IMR-90 (cell line): ENCODE measurements around the gene HSPB9. TPM values are rescaled to one million over a fixed set of nuclear protein-coding genes. Genes with fewer than 3 reads are reported as not detected.

Source experiments
- ATAC-seq: fragments of 200-7000 bp; cut with Tn5 transposase; 2 replicates; pipeline ENCODE4 v1.9.1; 2020; ENCODE audit warnings: low read depth, mild to moderate bottlenecking, moderate library complexity
- BruUV-seq: library from RNA; stranded (reverse); fragments of 400-500 nt; replicated peaks from 2 replicates; lab custom pipeline; 2021; lab: Mats Ljungman, UMichigan
- CTCF ChIA-PET: fragments of 300-600 bp; formaldehyde crosslinking; extraction: SDS; loops from one replicate; lab custom pipeline; 2021; ENCODE audit warnings: antibody characterized with exemption; lab: Yijun Ruan, JAX
- POLR2A ChIA-PET: fragments of 300-600 bp; sonication (Branson Sonifier 250); formaldehyde crosslinking; loops from one replicate; lab custom pipeline; 2022; ENCODE audit warnings: antibody characterized with exemption; ENCODE audit not compliant: unreplicated experiment; lab: Charles Lee
- DNase-seq: peaks from one replicate; pipeline ENCODE4 v3.0.0; 2013
- H2AFZ ChIP-seq: replicated peaks from 2 replicates; pipeline ENCODE3; 2013; ENCODE audit warnings: low read length, mild to moderate bottlenecking; ENCODE audit not compliant: poor library complexity
- H2AK5ac ChIP-seq: 2 replicates; pipeline ENCODE4 v1.6.1; 2013; ENCODE audit warnings: low read depth, low read length, inconsistent platforms
- H2AK9ac ChIP-seq: replicated peaks from 2 replicates; pipeline ENCODE3; 2013; ENCODE audit warnings: mild to moderate bottlenecking, low read depth, low read length, moderate library complexity; ENCODE audit not compliant: poor library complexity
- H2BK120ac ChIP-seq: 2 replicates; pipeline ENCODE4 v1.6.1; 2013; ENCODE audit warnings: low read depth, low read length, inconsistent platforms
- H2BK15ac ChIP-seq: 3 replicates; pipeline ENCODE4 v1.6.1; 2013; ENCODE audit warnings: low read depth, low read length, inconsistent platforms
- H2BK20ac ChIP-seq: 2 replicates; pipeline ENCODE4 v1.6.1; 2013; ENCODE audit warnings: low read depth, mild to moderate bottlenecking, inconsistent platforms, low read length, moderate library complexity
- H2BK5ac ChIP-seq: 2 replicates; pipeline ENCODE4 v1.6.1; 2013; ENCODE audit warnings: mild to moderate bottlenecking, low read depth, low read length, inconsistent platforms; ENCODE audit not compliant: poor library complexity, severe bottlenecking
- H3K14ac ChIP-seq: replicated peaks from 2 replicates; pipeline ENCODE4 v1.6.1; 2013; ENCODE audit warnings: low read depth, low read length, inconsistent platforms
- H3K18ac ChIP-seq: 2 replicates; pipeline ENCODE4 v1.6.1; 2013; ENCODE audit warnings: low read depth, low read length, control low read depth
- H3K23ac ChIP-seq: 2 replicates; pipeline ENCODE4 v1.6.1; 2013; ENCODE audit warnings: low read depth, low read length, inconsistent platforms
- H3K27ac ChIP-seq: 2 replicates; pipeline ENCODE4 v1.5.1; 2013; ENCODE audit warnings: mild to moderate bottlenecking, control low read depth, low read length; ENCODE audit not compliant: insufficient read depth
- H3K27me3 ChIP-seq: 2 replicates; pipeline ENCODE4 v1.6.1; 2013; ENCODE audit warnings: low read length; ENCODE audit not compliant: control insufficient read depth, insufficient read depth
- H3K36me3 ChIP-seq: 2 replicates; pipeline ENCODE4 v1.6.1; 2013; ENCODE audit warnings: low read length, mixed read lengths; ENCODE audit not compliant: control insufficient read depth, insufficient read depth
- H3K4ac ChIP-seq: 2 replicates; pipeline ENCODE4 v1.6.1; 2013; ENCODE audit warnings: low read depth, low read length, inconsistent platforms
- H3K4me1 ChIP-seq: 2 replicates; pipeline ENCODE4 v1.6.1; 2013; ENCODE audit warnings: low read length, mixed read lengths; ENCODE audit not compliant: control insufficient read depth, insufficient read depth
- H3K4me2 ChIP-seq: 2 replicates; pipeline ENCODE4 v1.6.1; 2013; ENCODE audit warnings: low read depth, mild to moderate bottlenecking, control low read depth, low read length, moderate library complexity
- H3K4me3 ChIP-seq: 2 replicates; pipeline ENCODE4 v1.5.1; 2013; ENCODE audit warnings: low read depth, mild to moderate bottlenecking, control low read depth, low read length, moderate library complexity; ENCODE audit not compliant: insufficient read depth
- H3K56ac ChIP-seq: 2 replicates; pipeline ENCODE4 v1.6.1; 2013; ENCODE audit warnings: low read length, inconsistent platforms; ENCODE audit not compliant: insufficient read depth; ENCODE audit errors: extremely low read depth
- H3K79me1 ChIP-seq, 2 experiments: 2 replicates each; pipeline ENCODE4 v1.6.1; 2013; ENCODE audit warnings: low read length in 2 of 2, inconsistent platforms in 1 of 2, low read depth in 1 of 2
- H3K9ac ChIP-seq: 2 replicates; pipeline ENCODE4 v1.6.1; 2013; ENCODE audit warnings: low read depth, low read length, control low read depth
- H3K9me1 ChIP-seq: 2 replicates; pipeline ENCODE4 v1.6.1; 2013; ENCODE audit warnings: low read length, inconsistent platforms; ENCODE audit not compliant: insufficient read depth
- H3K9me3 ChIP-seq: 2 replicates; pipeline ENCODE4 v1.6.1; 2013; ENCODE audit warnings: low read length; ENCODE audit not compliant: control insufficient read depth, insufficient read depth
- H4K20me1 ChIP-seq: 2 replicates; pipeline ENCODE4 v1.6.1; 2013; ENCODE audit warnings: low read length, inconsistent platforms; ENCODE audit not compliant: insufficient read depth
- H4K5ac ChIP-seq: 2 replicates; pipeline ENCODE4 v1.6.1; 2013; ENCODE audit warnings: mild to moderate bottlenecking, low read depth, low read length, control low read depth
- H4K8ac ChIP-seq, 2 experiments: 2 replicates each; pipeline ENCODE4 v1.6.1; 2013; ENCODE audit warnings: low read depth in 2 of 2, low read length in 2 of 2, control low read depth in 1 of 2, inconsistent platforms in 1 of 2
- H4K91ac ChIP-seq: 2 replicates; pipeline ENCODE4 v1.6.1; 2013; ENCODE audit warnings: low read depth, low read length, inconsistent platforms; ENCODE audit not compliant: insufficient read depth
- BHLHE40 ChIP-seq: fragments of 150-350 bp; IDR thresholded peaks from 2 replicates; pipeline ENCODE4 v1.6.1; 2016; ENCODE audit warnings: mild to moderate bottlenecking, low read depth, low read length
- CEBPB ChIP-seq: IDR thresholded peaks from 2 replicates; pipeline ENCODE4 v1.6.1; 2012; ENCODE audit warnings: low read depth, low read length, improper control_type of control experiment
- CHD1 ChIP-seq: IDR thresholded peaks from 2 replicates; pipeline ENCODE4 v1.6.1; 2012; ENCODE audit warnings: low read depth, low read length, improper control_type of control experiment
- FOS ChIP-seq: fragments of 150-350 bp; IDR thresholded peaks from 2 replicates; pipeline ENCODE4 v1.6.1; 2016; ENCODE audit warnings: low read depth, low read length
- MAFK ChIP-seq: IDR thresholded peaks from 2 replicates; pipeline ENCODE4 v1.6.1; 2012; ENCODE audit warnings: low read depth, low read length, improper control_type of control experiment
- MAZ ChIP-seq: IDR thresholded peaks from 2 replicates; pipeline ENCODE4 v1.6.1; 2012; ENCODE audit warnings: low read depth, mild to moderate bottlenecking, low read length, improper control_type of control experiment, moderate library complexity, borderline replicate concordance
- MXI1 ChIP-seq: IDR thresholded peaks from 2 replicates; pipeline ENCODE4 v1.6.1; 2012; ENCODE audit warnings: low read depth, mild to moderate bottlenecking, low read length, moderate library complexity, borderline replicate concordance
- NFE2L2 ChIP-seq: fragments of 150-350 bp; IDR thresholded peaks from 2 replicates; pipeline ENCODE4 v1.6.1; 2016; ENCODE audit warnings: low read depth, mild to moderate bottlenecking, low read length
- POLR2A ChIP-seq: IDR thresholded peaks from 2 replicates; pipeline ENCODE4 v1.6.1; 2012; ENCODE audit warnings: mild to moderate bottlenecking, low read depth, low read length
- RAD21 ChIP-seq: IDR thresholded peaks from 2 replicates; pipeline ENCODE4 v1.6.1; 2012; ENCODE audit warnings: low read length, improper control_type of control experiment
- RCOR1 ChIP-seq: IDR thresholded peaks from 2 replicates; pipeline ENCODE4 v1.6.1; 2012; ENCODE audit warnings: mild to moderate bottlenecking, low read length, improper control_type of control experiment; ENCODE audit not compliant: insufficient replicate concordance
- RFX5 ChIP-seq: IDR thresholded peaks from 2 replicates; pipeline ENCODE4 v1.8.0; 2012; ENCODE audit warnings: low read depth, mild to moderate bottlenecking, low read length, moderate library complexity
- SMC3 ChIP-seq: fragments of 150-350 bp; IDR thresholded peaks from 2 replicates; pipeline ENCODE4 v1.6.1; 2016; ENCODE audit warnings: low read depth, mild to moderate bottlenecking, antibody characterized with exemption, low read length, moderate library complexity
- WGBS, 2 experiments: methylation state at CpG; one replicate each; pipeline versions ENCODE4 v1.1.5 to v1.1.7; 2013; ENCODE audit warnings: missing lambda C conversion rate in 2 of 2; ENCODE audit not compliant: insufficient read length in 1 of 2; ENCODE audit errors: extremely low coverage in 2 of 2; 5-methylcytosine and 5-hydroxymethylcytosine counted together
- dilution Hi-C: fragments of 300-500 bp; cut with HindIII; formaldehyde crosslinking; loops from one replicate; pipeline ENCODE4 v1.14.3; 2018; ENCODE audit warnings: low sequenced_read_pairs; ENCODE audit not compliant: unreplicated experiment
- in situ Hi-C: fragments of 300-500 bp; cut with MboI; formaldehyde crosslinking; loops from 3 replicates; pipeline ENCODE4 v1.14.3; 2019; ENCODE audit warnings: low sequenced_read_pairs, inconsistent platforms, mixed read lengths
- intact Hi-C: fragments of 100-400 bp; cut with micrococcal nuclease; formaldehyde crosslinking; loops from 2 replicates; pipeline ENCODE4 v1.10.0; 2022
- polyA plus RNA-seq, 3 experiments: library from polyadenylated mRNA; depleted of rRNA; stranded (reverse); fragments of >200 nt; gene quantifications; 2 replicates each; pipeline ENCODE4 v1.2.3, GENCODE V29; 2012; ENCODE audit warnings: low replicate concordance in 1 of 3
- total RNA-seq: library from RNA; depleted of rRNA; stranded (reverse); fragments of >200 nt; gene quantifications from 2 replicates; pipeline ENCODE4 v1.2.3, GENCODE V29; 2012
- TF ChIP-seq, protein P1 (sequence below): fragments of 150-350 bp; IDR thresholded peaks from 2 replicates; pipeline ENCODE4 v1.6.1; 2016; ENCODE audit warnings: low read depth, mild to moderate bottlenecking, low read length, moderate library complexity, borderline replicate concordance
- TF ChIP-seq, protein P2 (sequence below): fragments of 150-350 bp; IDR thresholded peaks from 2 replicates; pipeline ENCODE4 v1.6.1; 2017; ENCODE audit warnings: mild to moderate bottlenecking, antibody characterized with exemption, low read length, low read depth

Gene HSPB9
- total and polyA plus RNA-seq, 2 of the 4 experiments (the other 2 are of a cell fraction): not detected

GRCh38 chr17:42075789-42076188, 46.8 kb upstream of the HSPB9 start:
- ChIA-PET CTCF (no interaction called here), POLR2A (no interaction called here)
- Histone ChIP-seq H4K8ac (no peak overlapping the region), H4K5ac (no peak overlapping the region), H2BK20ac (no peak overlapping the region), H2BK120ac (no peak overlapping the region), H3K9ac (no peak overlapping the region), H3K36me3 (no peaks in the 10 kb centered on the region), H4K20me1 (no peaks in the 10 kb centered on the region), H2AK9ac (no peak overlapping the region), H3K4ac (no peak overlapping the region), H2BK5ac (no peak overlapping the region), H3K23ac (no peak overlapping the region), H2AFZ (no peak overlapping the region), H4K91ac (no peak overlapping the region), H3K27ac (no peak overlapping the region), H2AK5ac (no peak overlapping the region), H3K27me3 (peaks cover 74% of the 10 kb centered on the region), H3K56ac (no peak overlapping the region), H3K4me1 (no peaks in the 10 kb centered on the region), H3K4me2 (no peak overlapping the region), H2BK15ac (no peak overlapping the region), H3K4me3 (no peak overlapping the region), H3K9me1 (no peaks in the 10 kb centered on the region), H3K18ac (no peak overlapping the region), H3K14ac (no peak overlapping the region), H3K9me3 (no peaks in the 10 kb centered on the region), H3K79me1 (no peaks in the 10 kb centered on the region)
- TF ChIP-seq SMC3: no peak
- TF ChIP-seq MAFK: no peak
- TF ChIP-seq BHLHE40: no peak
- no peak for TF ChIP-seq RFX5
- TF ChIP-seq MAZ: no peak
- TF ChIP-seq FOS: no peak
- TF ChIP-seq NFE2L2: no peak
- TF ChIP-seq, protein P1, sequence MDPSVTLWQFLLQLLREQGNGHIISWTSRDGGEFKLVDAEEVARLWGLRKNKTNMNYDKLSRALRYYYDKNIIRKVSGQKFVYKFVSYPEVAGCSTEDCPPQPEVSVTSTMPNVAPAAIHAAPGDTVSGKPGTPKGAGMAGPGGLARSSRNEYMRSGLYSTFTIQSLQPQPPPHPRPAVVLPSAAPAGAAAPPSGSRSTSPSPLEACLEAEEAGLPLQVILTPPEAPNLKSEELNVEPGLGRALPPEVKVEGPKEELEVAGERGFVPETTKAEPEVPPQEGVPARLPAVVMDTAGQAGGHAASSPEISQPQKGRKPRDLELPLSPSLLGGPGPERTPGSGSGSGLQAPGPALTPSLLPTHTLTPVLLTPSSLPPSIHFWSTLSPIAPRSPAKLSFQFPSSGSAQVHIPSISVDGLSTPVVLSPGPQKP: no peak
- TF ChIP-seq MXI1: no peak
- no peak for TF ChIP-seq POLR2A
- no peak for TF ChIP-seq CEBPB
- TF ChIP-seq, protein P2, sequence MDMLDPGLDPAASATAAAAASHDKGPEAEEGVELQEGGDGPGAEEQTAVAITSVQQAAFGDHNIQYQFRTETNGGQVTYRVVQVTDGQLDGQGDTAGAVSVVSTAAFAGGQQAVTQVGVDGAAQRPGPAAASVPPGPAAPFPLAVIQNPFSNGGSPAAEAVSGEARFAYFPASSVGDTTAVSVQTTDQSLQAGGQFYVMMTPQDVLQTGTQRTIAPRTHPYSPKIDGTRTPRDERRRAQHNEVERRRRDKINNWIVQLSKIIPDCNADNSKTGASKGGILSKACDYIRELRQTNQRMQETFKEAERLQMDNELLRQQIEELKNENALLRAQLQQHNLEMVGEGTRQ: no peak
- TF ChIP-seq RCOR1: no peak
- no peak for TF ChIP-seq CHD1
- no peak for TF ChIP-seq RAD21
- BruUV-seq: no TSS peak
- dilution Hi-C loops (no loop called here), in situ Hi-C loops (no loop called here), intact Hi-C loops (no loop called here)
- no peak for ATAC-seq
- no peak for DNase-seq
- WGBS, 2 experiments: 55% methylated on average over 2 of the region's 6 CpGs; no CpG with 5 or more reads in 1 of the 2 experiments
